Measurements from ENCODE around the gene MSL1.

- TF ChIP-seq POLR2AphosphoS5 (IDR thresholded peaks at IDR 0.05) (peak in 1 of 4 donors; percentile 37), CTCF (IDR thresholded peaks at IDR 0.05) (no peak), POLR2A (IDR thresholded peaks at IDR 0.05) (no peak)
Observed at GRCh38 chr17:40177275-40177874, 55.6 kb downstream of the MSL1 start, which contains the start of gene RAPGEFL1.

Data from sigmoid colon (tissue), 4 donors.